GM12878 (cell line): ENCODE data around the gene ZBTB16. TPM values are rescaled to one million over a fixed set of nuclear protein-coding genes. Genes with fewer than 3 reads are reported as not detected.

Source experiments
- ATAC-seq: fragments of 200-7000 bp; cut with Tn5 transposase; 3 replicates; pipeline ENCODE4 v1.9.1; 2020; ENCODE audit warnings: mild to moderate bottlenecking, moderate library complexity
- BruUV-seq: library from RNA; stranded (reverse); fragments of 400-500 nt; replicated peaks from 2 replicates; lab custom pipeline; 2021; lab: Mats Ljungman, UMichigan
- CTCF ChIA-PET: fragments of 300-600 bp; sonication (Branson Sonifier 250); formaldehyde crosslinking; extraction: SDS; loops from one replicate; lab custom pipeline; 2021; ENCODE audit warnings: inconsistent platforms; lab: Yijun Ruan, JAX
- POLR2A ChIA-PET: fragments of 350-600 bp; formaldehyde crosslinking; extraction: SDS; loops from one replicate; lab custom pipeline; 2021; ENCODE audit warnings: inconsistent platforms; lab: Charles Lee
- RAD21 ChIA-PET: fragments of 300-600 bp; sonication (Branson Sonifier 250); formaldehyde crosslinking; loops from one replicate; lab custom pipeline; 2023; ENCODE audit warnings: antibody characterized with exemption; ENCODE audit not compliant: unreplicated experiment; lab: Charles Lee
- SMC1A ChIA-PET: fragments of 300-600 bp; sonication (Branson Sonifier 250); formaldehyde crosslinking; loops from one replicate; lab custom pipeline; 2023; ENCODE audit not compliant: unreplicated experiment, uncharacterized antibody; lab: Charles Lee
- DNase-seq: peaks from one replicate; pipeline ENCODE4 v3.0.0-alpha.2; 2011; ENCODE audit warnings: low read depth, low spot score
- FAIRE-seq: peaks from 3 replicates; lab custom pipeline; 2011; peaks lifted over from hg19 to GRCh38; lab: Jason Lieb, UNC
- H2AFZ ChIP-seq: 2 replicates; pipeline ENCODE4 v1.6.0; 2011; ENCODE audit warnings: low read depth, low read length, control low read depth; ENCODE audit not compliant: control insufficient read depth
- H3K27ac ChIP-seq: 2 replicates; pipeline ENCODE4 v1.5.1; 2011; ENCODE audit warnings: control low read depth; ENCODE audit not compliant: control insufficient read depth, insufficient read depth
- H3K27me3 ChIP-seq, 2 experiments: replicated peaks in 1 of 2; 2 replicates each; pipeline versions ENCODE4 v1.6.0 to v1.6.1; 2011; ENCODE audit warnings: low read length in 1 of 2; ENCODE audit not compliant: control insufficient read depth in 2 of 2, insufficient read depth in 2 of 2
- H3K36me3 ChIP-seq, 2 experiments: 2 replicates each; pipeline ENCODE4 v1.5.1; 2011; ENCODE audit warnings: low read length in 1 of 2; ENCODE audit not compliant: control insufficient read depth in 2 of 2, insufficient read depth in 2 of 2
- H3K4me1 ChIP-seq: 2 replicates; pipeline ENCODE4 v1.6.1; 2011; ENCODE audit warnings: mild to moderate bottlenecking, low read length, moderate library complexity, mixed read lengths; ENCODE audit not compliant: control insufficient read depth, insufficient read depth
- H3K4me2 ChIP-seq: 2 replicates; pipeline ENCODE4 v1.6.0; 2011; ENCODE audit warnings: control low read depth; ENCODE audit not compliant: control insufficient read depth, insufficient read depth
- H3K4me3 ChIP-seq: fragments of 200-600 bp; sonication (generic); 2 replicates; pipeline ENCODE4 v1.5.1; 2016
- H3K79me2 ChIP-seq: 2 replicates; pipeline ENCODE4 v1.6.0; 2011; ENCODE audit warnings: low read length; ENCODE audit not compliant: control insufficient read depth, insufficient read depth
- H3K9ac ChIP-seq: 2 replicates; pipeline ENCODE4 v1.8.0; 2011; ENCODE audit warnings: low read length, control low read depth, mixed read lengths; ENCODE audit not compliant: control insufficient read depth, insufficient read depth
- H3K9me3 ChIP-seq: replicated peaks from 3 replicates; pipeline ENCODE4 v1.5.1; 2011; ENCODE audit warnings: mild to moderate bottlenecking, low read length; ENCODE audit not compliant: control insufficient read depth, insufficient read depth
- H4K20me1 ChIP-seq: 2 replicates; pipeline ENCODE4 v1.6.0; 2011; ENCODE audit not compliant: control insufficient read depth, insufficient read depth
- CEBPB ChIP-seq, 2 experiments: fragments of 150-350 bp in 1 of 2; IDR thresholded peaks; 2 replicates each; pipeline ENCODE4 v1.6.1; 2012 to 2014; ENCODE audit warnings: low read depth in 2 of 2, low read length in 2 of 2, borderline replicate concordance in 1 of 2, inconsistent platforms in 1 of 2
- E2F4 ChIP-seq: IDR thresholded peaks from 2 replicates; pipeline ENCODE4 v1.6.1; 2012; ENCODE audit warnings: low read depth, low read length, improper control_type of control experiment
- E4F1 ChIP-seq: fragments of 450-650 bp; IDR thresholded peaks from 2 replicates; pipeline ENCODE4 v1.6.1; 2018; ENCODE audit warnings: borderline replicate concordance, mild to moderate bottlenecking; ENCODE audit not compliant: partially characterized antibody
- JUND ChIP-seq: IDR thresholded peaks from 2 replicates; pipeline ENCODE4 v1.6.1; 2012; ENCODE audit warnings: low read depth, mild to moderate bottlenecking, low read length, improper control_type of control experiment, moderate library complexity
- NFXL1 ChIP-seq: fragments of 450-650 bp; IDR thresholded peaks from 2 replicates; pipeline ENCODE4 v1.6.1; 2017; ENCODE audit warnings: antibody characterized with exemption, mild to moderate bottlenecking, borderline replicate concordance
- NFYA ChIP-seq: IDR thresholded peaks from 2 replicates; pipeline ENCODE4 v1.6.1; 2011; ENCODE audit warnings: low read depth, mild to moderate bottlenecking, low read length, improper control_type of control experiment, borderline replicate concordance
- PAX5 ChIP-seq: IDR thresholded peaks from 2 replicates; pipeline ENCODE4 v1.6.1; 2011; ENCODE audit warnings: low read depth, low read length, borderline replicate concordance
- PAX8 ChIP-seq: fragments of 450-650 bp; IDR thresholded peaks from 2 replicates; pipeline ENCODE4 v1.6.1; 2017; ENCODE audit warnings: mild to moderate bottlenecking, moderate library complexity
- RCOR1 ChIP-seq: conservative IDR thresholded peaks from 2 replicates; pipeline ENCODE4 v1.6.1; 2012; ENCODE audit warnings: low read depth, low read length, improper control_type of control experiment
- STAT1 ChIP-seq: fragments of 450-650 bp; conservative IDR thresholded peaks from 2 replicates; pipeline ENCODE4 v1.6.1; 2014; ENCODE audit warnings: antibody characterized with exemption, mild to moderate bottlenecking
- TBL1XR1 ChIP-seq: IDR thresholded peaks from 2 replicates; pipeline ENCODE4 v1.6.1; 2012; ENCODE audit warnings: low read depth, low read length, improper control_type of control experiment
- WRNIP1 ChIP-seq: IDR thresholded peaks from 2 replicates; pipeline ENCODE4 v1.6.1; 2011; ENCODE audit warnings: low read depth, low read length, improper control_type of control experiment, borderline replicate concordance
- YY1 ChIP-seq: IDR thresholded peaks from 2 replicates; pipeline ENCODE4 v1.6.1; 2011; ENCODE audit warnings: low read depth, mild to moderate bottlenecking, low read length
- ZBTB40 ChIP-seq: fragments of 450-650 bp; IDR thresholded peaks from 2 replicates; pipeline ENCODE4 v1.6.1; 2016; ENCODE audit warnings: mild to moderate bottlenecking, moderate library complexity, borderline replicate concordance
- WGBS: methylation state at CpG from one replicate; pipeline ENCODE4 v1.1.6; 2016; ENCODE audit warnings: low lambda C conversion rate; ENCODE audit not compliant: insufficient replicate concordance, insufficient coverage; ENCODE audit errors: missing lambda C conversion rate; 5-methylcytosine and 5-hydroxymethylcytosine counted together
- in situ Hi-C: fragments of 300-500 bp; cut with MboI; formaldehyde crosslinking; loops from 9 replicates; pipeline ENCODE4 v1.14.3; 2018; ENCODE audit warnings: mixed read lengths
- intact Hi-C: fragments of 100-400 bp; cut with micrococcal nuclease; formaldehyde crosslinking; loops from one replicate; pipeline ENCODE4 v1.14.2; 2022; ENCODE audit not compliant: unreplicated experiment
- polyA plus RNA-seq, 11 experiments: library from polyadenylated mRNA; depleted of rRNA in 4 of 11; unstranded in 6 of 11; stranded (reverse) in 5 of 11; fragments of >200 nt; fragmentation: Nextera tagmentation in 4 of 11; fragmentation: Illumina TruSeq in 1 of 11; extraction: Ambion mirVana in 4 of 11; extraction: Trizol in 1 of 11; gene quantifications; 1 replicate in 1 of 11; 2 replicates in 10 of 11; pipeline versions ENCODE4 v1.2.1 to v1.2.3, GENCODE V29; 2011 to 2016; ENCODE audit warnings: inconsistent platforms in 2 of 11, missing spikeins in 2 of 11, low read depth in 1 of 11
- total RNA-seq, 4 experiments: library from RNA; depleted of rRNA in 3 of 4; stranded (reverse); fragments of >200 nt in 3 of 4; fragmentation: Illumina TruSeq in 1 of 4; extraction: Trizol in 1 of 4; gene quantifications; 2 replicates each; pipeline versions ENCODE4 v1.2.1 to v1.2.3, GENCODE V29; 2013 to 2021

The ZBTB16 gene
- total and polyA plus RNA-seq, 10 of the 15 experiments (the other 5 are each of a cell fraction or from before 2014, with no cell fraction given) = 0.38 TPM; not detected in 9

- H4K20me1 ChIP-seq = no peaks in the 10 kb centered on the region
- WGBS = 29% methylated on average over 4 of the region's 4 CpGs
- no peak for TF ChIP-seq PAX8
- no peak for TF ChIP-seq NFYA
- TF ChIP-seq JUND = no peak
- TF ChIP-seq TBL1XR1 = no peak
- TF ChIP-seq YY1 = no peak
- no peak for TF ChIP-seq CEBPB (IDR thresholded peaks at IDR 0.05; ENCODE audit: borderline replicate concordance in 1 of 2, low read depth in 2 of 2, low read length in 2 of 2)
- no peak for TF ChIP-seq WRNIP1
- TF ChIP-seq RCOR1 = no peak
- no peak for TF ChIP-seq NFXL1
- TF ChIP-seq ZBTB40 = no peak
- TF ChIP-seq PAX5 = no peak
- no peak for TF ChIP-seq E4F1
- no peak for TF ChIP-seq E2F4
- TF ChIP-seq STAT1 = no peak
- H3K4me2 ChIP-seq = no peak overlapping the region
- POLR2A ChIA-PET = no interaction called here
- H3K79me2 ChIP-seq = no peaks in the 10 kb centered on the region
- CTCF ChIA-PET = no interaction called here
- in situ Hi-C loops (no loop called here), intact Hi-C loops (no loop called here)
- no TSS peak for BruUV-seq
- no peaks in the 10 kb centered on the region for H3K36me3 ChIP-seq
- H3K4me1 ChIP-seq = no peaks in the 10 kb centered on the region
- RAD21 ChIA-PET = no interaction called here
- H2AFZ ChIP-seq = no peak overlapping the region
- no peaks in the 10 kb centered on the region for H3K9me3 ChIP-seq
- no peak for FAIRE-seq
- H3K9ac ChIP-seq = no peak overlapping the region
- H3K27ac ChIP-seq = no peak overlapping the region
- H3K27me3 ChIP-seq = no peaks in the 10 kb centered on the region; a peak in 1 of 4 replicates
- DNase-seq = no peak
- no peak for ATAC-seq
- no peak overlapping the region for H3K4me3 ChIP-seq
- SMC1A ChIA-PET = no interaction called here
Observed at GRCh38 chr11:114068327-114068726, 8.8 kb downstream of the ZBTB16 start.
